Measurements from ENCODE around the gene KRTAP1-1. TPM values are rescaled to one million over a fixed set of nuclear protein-coding genes. Genes with fewer than 3 reads are reported as not detected.
A peak's percentile ranks its signal among the peaks of the same experiment; 100 is the strongest.

KRTAP1-1 gene
- total RNA-seq, 4 donors from 2014 or later = not detected

DNA sequence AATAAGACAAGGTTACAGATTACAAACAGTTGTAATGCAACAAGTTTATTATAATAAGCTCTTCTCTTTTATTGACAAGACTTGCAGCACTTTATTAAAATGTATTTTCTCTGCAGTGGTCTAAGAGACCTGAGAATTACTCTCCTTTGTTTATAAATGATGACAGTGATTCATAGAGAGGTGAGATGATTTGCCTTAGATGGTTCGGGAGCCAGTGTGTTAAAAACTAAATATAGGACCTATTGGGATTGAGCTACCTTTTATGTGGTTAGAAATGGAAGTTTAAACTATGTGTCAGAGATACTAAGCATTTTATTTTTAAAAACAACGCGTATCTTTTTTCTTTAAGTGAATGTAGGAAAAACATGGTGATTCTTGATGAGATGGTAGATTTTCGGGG, 44.4 kb downstream of the KRTAP1-1 start:
- Histone ChIP-seq H3K27me3 (peaks cover under 1% of the 10 kb centered on the region), H3K4me1 (peaks cover 0 to 4% (median 0%) of the 10 kb centered on the region in 4 donors), H3K4me3 (no peak overlapping the region), H3K27ac (no peak overlapping the region), H3K36me3 (no peaks in the 10 kb centered on the region), H3K9me3 (no peaks in the 10 kb centered on the region)
- 52 to 68% methylated on average over 4 of the region's 4 CpGs for WGBS, 2 donors (ENCODE audit: low coverage in 1 of 2)
- intact Hi-C loops (cut with DNase I; ENCODE audit: low total_unique reads) = no loop called here
- no peak for DNase-seq
- TF ChIP-seq POLR2AphosphoS5 (IDR thresholded peaks at IDR 0.05) = no peak
- no peak for TF ChIP-seq CTCF (IDR thresholded peaks at IDR 0.05)
- no peak for TF ChIP-seq POLR2A (IDR thresholded peaks at IDR 0.05)
- no peak for TF ChIP-seq EP300 (IDR thresholded peaks at IDR 0.05; ENCODE audit: low read depth)
- in situ Hi-C loops (cut with MboI; ENCODE audit: low pct_ligation_motif_present in 1 of 4, low pct_unique_long_range_greater_than_20kb in 1 of 4, low sequenced_read_pairs in 3 of 4) = no loop called here

- H3K4me1 ChIP-seq = peaks cover 0 to 4% (median 0%) of the 10 kb centered on the region in 4 donors
- no peak for TF ChIP-seq POLR2AphosphoS5 (IDR thresholded peaks at IDR 0.05)
- no peak for TF ChIP-seq CTCF (IDR thresholded peaks at IDR 0.05)
- no peak for TF ChIP-seq EP300 (IDR thresholded peaks at IDR 0.05; ENCODE audit: low read depth)
- TF ChIP-seq POLR2A (IDR thresholded peaks at IDR 0.05) = no peak
- H3K27me3 ChIP-seq = peaks cover 3% of the 10 kb centered on the region
- DNase-seq = no peak
- 45% methylated on average over 1 of the region's 1 CpG; no CpG with 5 or more reads in 1 of the 2 donors for WGBS, 2 donors (ENCODE audit: low coverage in 1 of 2)
- in situ Hi-C loops (cut with MboI; ENCODE audit: low pct_ligation_motif_present in 1 of 4, low pct_unique_long_range_greater_than_20kb in 1 of 4, low sequenced_read_pairs in 3 of 4) (no loop called here), intact Hi-C loops (cut with DNase I; ENCODE audit: low total_unique reads) (no loop called here)
- H3K4me3 ChIP-seq = no peak overlapping the region
- H3K36me3 ChIP-seq = no peaks in the 10 kb centered on the region
- no peak overlapping the region for H3K27ac ChIP-seq
- H3K9me3 ChIP-seq = no peaks in the 10 kb centered on the region
These were observed 46.1 kb downstream of the KRTAP1-1 start for GRCh38 chr17:40995116-40995515.

GRCh38 chr17:40993839-40994238, 47.4 kb downstream of the KRTAP1-1 start, which contains the start of gene KRTAP3-3:
Gene KRTAP3-3, minus strand, starts transcription at chr17:40994164. Its CDS starts 67 bp downstream, at chr17:40994097.
- Histone ChIP-seq H3K9me3 (no peaks in the 10 kb centered on the region), H3K27me3 (peaks cover 3% of the 10 kb centered on the region), H3K4me3 (no peak within 1 kb of the TSS), H3K36me3 (no peaks in the 10 kb centered on the region), H3K27ac (no peak within 1 kb of the TSS), H3K4me1 (peaks cover 0 to 4% (median 0%) of the 10 kb centered on the region in 4 donors)
- intact Hi-C loops (cut with DNase I; ENCODE audit: low total_unique reads) = no loop called here
- DNase-seq = no peak
- 40 to 43% methylated on average over 1 to 4 of the region's 4 CpGs for WGBS, 2 donors (ENCODE audit: low coverage in 1 of 2)
- in situ Hi-C loops (cut with MboI; ENCODE audit: low pct_ligation_motif_present in 1 of 4, low pct_unique_long_range_greater_than_20kb in 1 of 4, low sequenced_read_pairs in 3 of 4) = no loop called here
- TF ChIP-seq POLR2A (IDR thresholded peaks at IDR 0.05) (no peak), POLR2AphosphoS5 (IDR thresholded peaks at IDR 0.05) (no peak)

DNA sequence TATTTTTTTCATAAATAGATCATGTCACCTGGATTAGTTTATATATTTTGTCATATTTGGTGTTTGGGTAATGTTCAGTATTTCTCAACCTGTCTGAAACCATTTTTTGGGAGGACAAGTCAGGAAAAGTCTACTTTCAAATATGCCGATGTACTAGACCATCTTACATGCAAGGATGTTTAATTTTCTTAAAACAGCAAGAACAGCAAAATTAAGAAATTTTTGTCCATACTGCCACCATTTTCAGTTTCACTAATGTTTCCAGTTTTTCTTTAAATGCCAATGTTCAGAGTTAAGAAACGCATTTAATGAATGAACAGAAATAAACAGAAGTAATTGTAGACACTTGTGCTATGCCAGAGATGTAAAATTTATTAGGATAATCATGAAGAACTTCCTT, 48.2 kb downstream of the KRTAP1-1 start:
- Histone ChIP-seq H3K4me3 (no peak overlapping the region), H3K27ac (no peak overlapping the region), H3K36me3 (no peaks in the 10 kb centered on the region), H3K9me3 (no peaks in the 10 kb centered on the region), H3K27me3 (peaks cover 3% of the 10 kb centered on the region), H3K4me1 (peaks cover 0 to 4% (median 0%) of the 10 kb centered on the region in 4 donors)
- 82% methylated on average over 2 of the region's 2 CpGs for WGBS, 2 donors (ENCODE audit: low coverage in 1 of 2)
- no peak for DNase-seq
- in situ Hi-C loops (cut with MboI; ENCODE audit: low pct_ligation_motif_present in 1 of 4, low pct_unique_long_range_greater_than_20kb in 1 of 4, low sequenced_read_pairs in 3 of 4) = no loop called here
- intact Hi-C loops (cut with DNase I; ENCODE audit: low total_unique reads) = no loop called here
- TF ChIP-seq CTCF (IDR thresholded peaks at IDR 0.05) = no peak
- TF ChIP-seq POLR2AphosphoS5 (IDR thresholded peaks at IDR 0.05) = no peak
- no peak for TF ChIP-seq POLR2A (IDR thresholded peaks at IDR 0.05)
- TF ChIP-seq EP300 (IDR thresholded peaks at IDR 0.05; ENCODE audit: low read depth) = no peak

DNA sequence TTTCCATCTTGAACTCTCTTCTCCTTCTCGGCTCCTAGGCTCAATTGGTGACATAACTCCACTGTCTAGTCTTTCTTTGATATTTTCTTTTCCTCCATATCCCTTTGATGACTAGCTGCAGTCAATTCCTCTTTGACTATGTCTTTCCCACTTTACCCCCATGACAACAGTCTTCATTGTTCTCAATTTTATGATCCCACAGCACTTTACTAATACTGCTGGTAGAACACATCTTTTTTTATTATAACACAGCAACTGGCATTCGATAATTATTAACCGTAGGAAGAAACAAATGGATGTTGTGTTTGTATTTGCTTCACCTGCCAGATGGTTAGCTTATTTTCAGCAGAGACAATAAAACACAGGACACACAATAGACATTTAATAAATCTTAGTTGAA, 48.6 kb downstream of the KRTAP1-1 start:
- no peak for TF ChIP-seq POLR2A (IDR thresholded peaks at IDR 0.05)
- TF ChIP-seq POLR2AphosphoS5 (IDR thresholded peaks at IDR 0.05) = no peak
- no peak for TF ChIP-seq EP300 (IDR thresholded peaks at IDR 0.05; ENCODE audit: low read depth)
- no peak for TF ChIP-seq CTCF (IDR thresholded peaks at IDR 0.05)
- Histone ChIP-seq H3K4me1 (peaks cover 0 to 4% (median 0%) of the 10 kb centered on the region in 4 donors), H3K27ac (peak overlapping the region in 1 of 4 donors; percentile 33), H3K9me3 (no peaks in the 10 kb centered on the region), H3K4me3 (no peak overlapping the region), H3K36me3 (no peaks in the 10 kb centered on the region), H3K27me3 (peaks cover 3% of the 10 kb centered on the region)
- 53% methylated on average over 2 to 3 of the region's 3 CpGs for WGBS, 2 donors (ENCODE audit: low coverage in 1 of 2)
- DNase-seq = no peak
- in situ Hi-C loops (cut with MboI; ENCODE audit: low pct_ligation_motif_present in 1 of 4, low pct_unique_long_range_greater_than_20kb in 1 of 4, low sequenced_read_pairs in 3 of 4) = no loop called here
- intact Hi-C loops (cut with DNase I; ENCODE audit: low total_unique reads) = no loop called here
